ENCODE results near the gene IRX4.

DNA sequence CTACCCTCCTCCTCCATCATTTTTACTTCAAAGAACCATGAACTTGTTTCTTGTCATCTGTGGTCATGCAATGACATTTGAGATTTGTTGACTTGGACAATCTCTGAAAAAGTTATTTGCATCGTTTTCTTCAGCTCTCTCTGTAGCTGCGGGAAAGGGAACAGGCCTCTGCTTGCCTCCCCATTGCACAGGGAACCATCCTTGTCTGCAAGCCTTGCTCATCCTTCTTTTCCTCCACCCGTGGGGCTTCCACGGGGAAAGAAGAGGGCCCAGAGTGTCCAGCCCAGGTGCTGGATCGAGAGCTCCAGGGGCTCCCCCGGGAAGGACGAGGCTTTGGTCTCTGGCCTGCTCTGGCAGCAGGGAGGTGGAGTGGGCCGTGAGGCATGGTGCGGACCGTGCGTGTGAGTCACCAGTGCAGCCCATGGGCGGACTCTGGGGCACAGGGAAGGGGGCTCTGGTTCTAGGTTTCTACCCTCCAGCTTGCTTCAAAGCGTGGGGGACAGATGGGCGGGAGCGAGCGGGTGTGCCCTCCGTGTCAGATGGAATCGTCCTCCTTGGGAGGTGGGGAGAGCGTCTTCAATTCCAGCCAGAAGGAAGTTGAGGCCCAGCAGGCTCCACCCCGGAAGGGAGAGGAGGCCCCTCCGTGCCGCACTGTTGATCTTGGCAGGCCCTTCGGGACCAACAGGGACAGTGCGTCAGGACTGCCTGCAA lies 6.0 kb upstream of the IRX4 start:
- TF ChIP-seq POLR2AphosphoS5 (IDR thresholded peaks at IDR 0.05; ENCODE audit: borderline replicate concordance, low read depth, low read length) = no peak
- no peak for TF ChIP-seq EZH2 (IDR thresholded peaks at IDR 0.05)
- no peak for TF ChIP-seq FOXP2 (optimal IDR thresholded peaks at IDR 0.05; ENCODE audit: control extremely low read depth, extremely low read length, insufficient read depth)
